Activated CD8-positive, alpha-beta memory T cell treated with anti-CD3 and anti-CD28 coated beads, Interleukin-2, amount 50 U/mL, for 24 hours (primary cell): ENCODE measurements around the gene HHAT.
"Not testable (repeated sequence)": the region's sequence is repeated elsewhere in the genome, so short reads cannot be mapped to it uniquely, and the experiment has no call there.

Experiments
- DNase-seq: peaks from one replicate; pipeline ENCODE4 v3.0.0-alpha.2; 2020; ENCODE audit errors: extremely low read depth

Gene HHAT

GRCh38 chr1:210397252-210397651 is 68.5 kb downstream of the HHAT start:
- DNase-seq = no peak

- no peak for DNase-seq
Observed at GRCh38 chr1:210397681-210398080, 69.0 kb downstream of the HHAT start.

- DNase-seq = no peak
Observed at GRCh38 chr1:210398466-210398865, 69.8 kb downstream of the HHAT start.

- peak; percentile 17 for DNase-seq
Observed at GRCh38 chr1:210400043-210400840, 71.5 kb downstream of the HHAT start.

- no peak for DNase-seq
Observed at GRCh38 chr1:210402560-210402959, 73.9 kb downstream of the HHAT start.

- DNase-seq = no peak
Observed at GRCh38 chr1:210405316-210405715, 76.6 kb downstream of the HHAT start.

GRCh38 chr1:210406341-210406740 is 77.6 kb downstream of the HHAT start:
- not testable (repeated sequence) for DNase-seq

- peak; percentile 34 for DNase-seq
Observed at GRCh38 chr1:210407207-210407886, 78.6 kb downstream of the HHAT start.

- no peak for DNase-seq
Observed at GRCh38 chr1:210407887-210408252, 79.2 kb downstream of the HHAT start.

GRCh38 chr1:210412240-210412639 is 83.5 kb downstream of the HHAT start:
- DNase-seq = no peak

GRCh38 chr1:210413951-210414350 is 85.2 kb downstream of the HHAT start:
- DNase-seq = no peak

- DNase-seq = no peak
Observed at GRCh38 chr1:210415846-210416448, 87.2 kb downstream of the HHAT start.

GRCh38 chr1:210416681-210417080 is 88.0 kb downstream of the HHAT start:
- no peak for DNase-seq

GRCh38 chr1:210417881-210418280 is 89.2 kb downstream of the HHAT start:
- DNase-seq = no peak

GRCh38 chr1:210418863-210419650 is 90.4 kb downstream of the HHAT start:
- DNase-seq = no peak

- DNase-seq = not testable (repeated sequence)
Observed at GRCh38 chr1:210426696-210427095, 98.0 kb downstream of the HHAT start.

GRCh38 chr1:210428696-210429095 is 100.0 kb downstream of the HHAT start:
- no peak for DNase-seq

GRCh38 chr1:210434223-210434622 is 105.5 kb downstream of the HHAT start:
- DNase-seq = no peak

GRCh38 chr1:210437111-210437510 is 108.4 kb downstream of the HHAT start:
- DNase-seq = no peak

- DNase-seq = no peak
Observed at GRCh38 chr1:210437781-210438180, 109.1 kb downstream of the HHAT start.

GRCh38 chr1:210438928-210439841 is 110.5 kb downstream of the HHAT start:
- DNase-seq = no peak
